ENCODE results near the gene RPH3AL. TPM values are rescaled to one million over a fixed set of nuclear protein-coding genes. Genes with fewer than 3 reads are reported as not detected.

The RPH3AL gene
- total and polyA plus RNA-seq, 2 of the 8 experiments (the other 6 are each of a cell fraction or from before 2014, with no cell fraction given) = 5.6 to 5.8 TPM

DNA sequence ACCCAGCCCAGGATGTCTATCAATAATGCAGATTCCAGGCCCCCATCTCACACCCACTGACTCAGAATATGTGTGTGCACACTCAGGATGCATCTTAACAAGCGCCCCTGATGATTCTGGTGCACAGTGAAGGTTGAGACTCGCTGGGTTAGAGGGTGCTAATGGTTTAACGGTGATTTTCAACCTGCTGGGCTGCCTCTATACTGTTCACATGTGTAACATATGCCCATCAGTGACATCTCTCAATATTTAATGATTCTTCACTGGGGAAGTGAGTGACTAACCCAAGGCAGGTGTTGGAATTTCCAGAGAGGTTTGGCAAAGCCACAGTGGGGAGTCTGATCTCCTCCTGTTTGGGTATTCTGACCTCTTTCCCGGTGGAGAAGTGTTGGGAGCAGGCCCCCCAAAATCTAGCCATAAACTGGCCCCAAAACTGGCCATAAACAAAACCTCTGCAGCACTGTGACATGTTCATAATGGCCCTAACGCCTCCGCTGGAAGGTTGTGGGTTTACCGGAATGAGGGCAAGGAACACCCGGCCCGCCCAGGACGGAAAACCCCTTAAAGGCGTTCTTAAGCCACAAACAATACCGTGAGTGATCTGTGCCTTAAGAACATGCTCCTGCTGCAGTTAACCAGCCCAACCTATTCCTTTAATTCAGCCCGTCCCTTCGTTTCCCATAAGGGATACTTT, 167.0 kb downstream of the RPH3AL start:
- Histone ChIP-seq H2BK120ac (replicated peaks; ENCODE audit: low read depth, low read length) (no peak overlapping the region), H4K91ac (replicated peaks; ENCODE audit: insufficient read length, low read length) (no peak overlapping the region), H3K27me3 (replicated peaks in 1 of 4; ENCODE audit: control insufficient read depth in 3 of 4, extremely low read depth in 1 of 4, insufficient read depth in 3 of 4, low read length in 3 of 4) (peaks cover 17 to 37% (median 25%) of the 10 kb centered on the region in 4 experiments), H2AK5ac (ENCODE audit: low read depth, low read length) (no peak overlapping the region), H2AFZ (ENCODE audit: low read length) (no peak overlapping the region), H3K4ac (replicated peaks; ENCODE audit: insufficient read length, low read depth, low read length) (no peak overlapping the region), H3K36me3 (ENCODE audit: control insufficient read depth in 2 of 4, insufficient read depth in 4 of 4, low read length in 3 of 4) (no peaks in the 10 kb centered on the region), H2BK15ac (ENCODE audit: low read length) (no peak overlapping the region), H2BK5ac (ENCODE audit: low read depth, low read length) (no peak overlapping the region), H3K4me2 (ENCODE audit: insufficient read depth in 1 of 2, low read depth in 2 of 2, low read length in 2 of 2) (no peak overlapping the region), H3K9me3 (ENCODE audit: insufficient read depth in 2 of 2, low read depth in 1 of 2, low read length in 1 of 2) (no peaks in the 10 kb centered on the region), H3K4me3 (ENCODE audit: extremely low read depth in 1 of 4, insufficient read depth in 2 of 4, low read depth in 3 of 4, low read length in 4 of 4) (no peak overlapping the region), H4K8ac (ENCODE audit: extremely low read depth, insufficient read depth, low read length) (no peak overlapping the region), H3K56ac (replicated peaks; ENCODE audit: insufficient read length, low read depth, low read length) (no peak overlapping the region), H3K27ac (ENCODE audit: low read depth, low read length) (no peak overlapping the region), H3K23ac (ENCODE audit: insufficient read length) (no peak overlapping the region), H3K4me1 (replicated peaks in 1 of 4; ENCODE audit: control insufficient read depth in 3 of 4, insufficient read depth in 4 of 4, low read length in 3 of 4) (peaks cover 6 to 16% (median 8%) of the 10 kb centered on the region in 4 experiments), H4K5ac (ENCODE audit: insufficient read length, low read depth, low read length) (no peak overlapping the region), H3K79me2 (ENCODE audit: control insufficient read depth in 1 of 2, insufficient read depth in 2 of 2, low read length in 2 of 2) (no peaks in the 10 kb centered on the region), H4K20me1 (replicated peaks in 1 of 2; ENCODE audit: control insufficient read depth in 1 of 2, insufficient read depth in 2 of 2, low read length in 2 of 2) (no peaks in the 10 kb centered on the region), H3K23me2 (ENCODE audit: low read depth, low read length) (peaks cover 5% of the 10 kb centered on the region; the same call in 1 of the 2 replicates), H2BK20ac (ENCODE audit: low read length) (no peak overlapping the region), H3K79me1 (ENCODE audit: low read depth, low read length) (no peaks in the 10 kb centered on the region), H3K14ac (ENCODE audit: insufficient read length) (no peak overlapping the region), H2BK12ac (ENCODE audit: low read depth, low read length) (no peak overlapping the region), H3K9ac (replicated peaks in 1 of 4; ENCODE audit: extremely low read depth in 1 of 4, low read depth in 3 of 4, low read length in 3 of 4) (no peak overlapping the region), H3K18ac (ENCODE audit: extremely low read depth, low read length) (no peak overlapping the region)
- WGBS, 2 experiments (ENCODE audit: extremely low coverage in 1 of 2, insufficient coverage in 1 of 2, insufficient read length in 1 of 2, insufficient replicate concordance in 2 of 2, low coverage in 1 of 2, low lambda C conversion rate in 2 of 2, missing lambda C conversion rate in 1 of 2) = 83% methylated on average over 14 of the region's 14 CpGs; no CpG with 5 or more reads in 1 of the 2 experiments
- ChIA-PET CTCF (ENCODE audit: partially characterized antibody) (interaction anchor here (0.7 kb wide), 1 partner anchor 13 kb away, joined by 3 read pairs; no protein-coding TSS in a partner anchor), POLR2A (ENCODE audit: partially characterized antibody) (no interaction called here)
- TF ChIP-seq YY1 (IDR thresholded peaks at IDR 0.05; ENCODE audit: low read depth, low read length) (no peak), TEAD4 (IDR thresholded peaks at IDR 0.05; ENCODE audit: low read depth, low read length) (no peak), TAF7 (optimal IDR thresholded peaks at IDR 0.05; ENCODE audit: borderline replicate concordance, low read depth, low read length) (no peak), BCL11A (IDR thresholded peaks at IDR 0.05; ENCODE audit: low read depth in 2 of 2, low read length in 2 of 2) (no peak), NRF1 (IDR thresholded peaks at IDR 0.05; ENCODE audit: low read depth, low read length) (no peak), RFX5 (IDR thresholded peaks at IDR 0.05; ENCODE audit: borderline replicate concordance, low read depth, low read length) (no peak)
- TF ChIP-seq, protein P1, sequence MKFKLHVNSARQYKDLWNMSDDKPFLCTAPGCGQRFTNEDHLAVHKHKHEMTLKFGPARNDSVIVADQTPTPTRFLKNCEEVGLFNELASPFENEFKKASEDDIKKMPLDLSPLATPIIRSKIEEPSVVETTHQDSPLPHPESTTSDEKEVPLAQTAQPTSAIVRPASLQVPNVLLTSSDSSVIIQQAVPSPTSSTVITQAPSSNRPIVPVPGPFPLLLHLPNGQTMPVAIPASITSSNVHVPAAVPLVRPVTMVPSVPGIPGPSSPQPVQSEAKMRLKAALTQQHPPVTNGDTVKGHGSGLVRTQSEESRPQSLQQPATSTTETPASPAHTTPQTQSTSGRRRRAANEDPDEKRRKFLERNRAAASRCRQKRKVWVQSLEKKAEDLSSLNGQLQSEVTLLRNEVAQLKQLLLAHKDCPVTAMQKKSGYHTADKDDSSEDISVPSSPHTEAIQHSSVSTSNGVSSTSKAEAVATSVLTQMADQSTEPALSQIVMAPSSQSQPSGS (IDR thresholded peaks at IDR 0.05; ENCODE audit: low read length) = no peak
- FAIRE-seq (no peak), DNase-seq (ENCODE audit: low read depth in 1 of 2, low spot score in 2 of 2) (no peak)

Data from H1 (cell line).